ENCODE results near the gene CPNE5. TPM values are rescaled to one million over a fixed set of nuclear protein-coding genes. Genes with fewer than 3 reads are reported as not detected.

Gene CPNE5
- total RNA-seq, 1 experiment from 2014 or later, result 0.44 TPM

DNA sequence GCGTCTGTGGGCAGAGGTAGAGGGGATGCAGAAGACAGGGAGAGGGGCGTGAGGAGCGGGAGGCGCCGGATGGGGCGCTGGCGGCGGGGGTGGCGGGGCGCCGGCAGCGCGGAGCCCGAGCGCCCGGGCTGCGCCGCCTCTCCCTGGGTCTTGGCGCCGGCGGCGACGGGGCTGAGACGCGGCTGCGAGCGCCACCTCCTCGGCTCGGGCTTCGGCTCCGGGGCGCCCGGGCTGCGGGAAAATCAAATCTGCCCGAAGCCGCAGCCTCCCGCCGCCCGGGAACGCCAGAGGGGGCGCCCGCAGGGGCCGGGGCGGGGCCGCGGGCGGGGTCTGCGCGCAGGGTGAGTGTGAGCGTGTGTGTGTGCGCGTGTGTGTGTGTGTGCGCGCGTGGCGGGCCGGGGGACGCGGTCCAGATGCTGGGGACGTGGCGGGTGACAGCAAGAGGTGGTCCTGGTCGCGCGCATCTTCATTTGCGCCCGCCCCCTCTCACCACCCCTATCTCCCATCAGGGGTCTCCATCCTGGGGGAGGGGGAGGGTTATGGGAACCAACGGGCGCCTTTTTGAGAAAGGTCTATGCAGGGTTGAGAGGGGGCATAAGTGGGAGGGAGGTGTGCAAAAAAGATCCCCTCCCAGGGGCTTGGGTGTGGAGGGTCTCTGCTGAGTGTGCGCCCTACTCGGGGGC lies 646 bp upstream of the CPNE5 start:
- intact Hi-C loops (cut with micrococcal nuclease; ENCODE audit: unreplicated experiment), result loop anchor here (10.0 kb wide), 1 partner anchor 225 kb away; no protein-coding TSS in a partner anchor

GRCh38 chr6:36837686-36838085 lies 1.6 kb downstream of the CPNE5 start:
- ChIA-PET CTCF (interaction anchor here (0.6 kb wide), 2 partner anchors 70 to 714 kb away, joined by 8 read pairs; no protein-coding TSS in a partner anchor), POLR2A (no interaction called here)
- in situ Hi-C loops (cut with HindIII; ENCODE audit: low pct_unique_long_range_greater_than_20kb, low sequenced_read_pairs), result no loop called here

More for the DNA sequence above, 646 bp upstream of the CPNE5 start:
- H3K36me3 ChIP-seq (ENCODE audit: control insufficient read depth, insufficient read depth, low read length), result no peaks in the 10 kb centered on the region
- no peak overlapping the region for H3K27ac ChIP-seq (ENCODE audit: low read length)
- TF ChIP-seq TCF7L2 (IDR thresholded peaks at IDR 0.05; ENCODE audit: low read depth, low read length), result no peak
- TF ChIP-seq CTCF (IDR thresholded peaks at IDR 0.05), result peak; percentile 77; the same call in 1 of the 2 replicates
- peak; percentile 65 for ATAC-seq
- no peak for DNase-seq (ENCODE audit: low read depth, low spot score)
- no peaks in the 10 kb centered on the region for H3K9me3 ChIP-seq (ENCODE audit: control insufficient read depth, insufficient read depth, low read depth, low read length)
- no peaks in the 10 kb centered on the region; the same call in 1 of the 2 replicates for H3K27me3 ChIP-seq (ENCODE audit: control insufficient read depth, insufficient read depth, low read length)
- in situ Hi-C loops (cut with HindIII; ENCODE audit: low pct_unique_long_range_greater_than_20kb, low sequenced_read_pairs), result no loop called here
- peak overlapping the region; percentile 38 to 48 for H3K4me3 ChIP-seq (ENCODE audit: low read depth in 2 of 2, low read length in 2 of 2)
- BruUV-seq (replicated peaks), result no TSS peak
- ChIA-PET POLR2A (interaction anchor here (0.8 kb wide), 1 partner anchor 894 kb away, joined by 4 read pairs; no protein-coding TSS in a partner anchor), CTCF (no interaction called here)
- peaks cover 12% of the 10 kb centered on the region for H3K4me1 ChIP-seq (ENCODE audit: control insufficient read depth, insufficient read depth, low read length)

More at GRCh38 chr6:36837686-36838085, 1.6 kb downstream of the CPNE5 start:
- peaks cover 12% of the 10 kb centered on the region for H3K4me1 ChIP-seq (ENCODE audit: control insufficient read depth, insufficient read depth, low read length)
- BruUV-seq (replicated peaks), result no TSS peak
- DNase-seq (ENCODE audit: low read depth, low spot score), result no peak
- no peak overlapping the region for H3K27ac ChIP-seq (ENCODE audit: low read length)
- TF ChIP-seq POLR2AphosphoS5 (IDR thresholded peaks at IDR 0.05; ENCODE audit: low read depth, low read length), result no peak
- no peak for TF ChIP-seq TCF7L2 (IDR thresholded peaks at IDR 0.05; ENCODE audit: low read depth, low read length)
- TF ChIP-seq, protein P1, sequence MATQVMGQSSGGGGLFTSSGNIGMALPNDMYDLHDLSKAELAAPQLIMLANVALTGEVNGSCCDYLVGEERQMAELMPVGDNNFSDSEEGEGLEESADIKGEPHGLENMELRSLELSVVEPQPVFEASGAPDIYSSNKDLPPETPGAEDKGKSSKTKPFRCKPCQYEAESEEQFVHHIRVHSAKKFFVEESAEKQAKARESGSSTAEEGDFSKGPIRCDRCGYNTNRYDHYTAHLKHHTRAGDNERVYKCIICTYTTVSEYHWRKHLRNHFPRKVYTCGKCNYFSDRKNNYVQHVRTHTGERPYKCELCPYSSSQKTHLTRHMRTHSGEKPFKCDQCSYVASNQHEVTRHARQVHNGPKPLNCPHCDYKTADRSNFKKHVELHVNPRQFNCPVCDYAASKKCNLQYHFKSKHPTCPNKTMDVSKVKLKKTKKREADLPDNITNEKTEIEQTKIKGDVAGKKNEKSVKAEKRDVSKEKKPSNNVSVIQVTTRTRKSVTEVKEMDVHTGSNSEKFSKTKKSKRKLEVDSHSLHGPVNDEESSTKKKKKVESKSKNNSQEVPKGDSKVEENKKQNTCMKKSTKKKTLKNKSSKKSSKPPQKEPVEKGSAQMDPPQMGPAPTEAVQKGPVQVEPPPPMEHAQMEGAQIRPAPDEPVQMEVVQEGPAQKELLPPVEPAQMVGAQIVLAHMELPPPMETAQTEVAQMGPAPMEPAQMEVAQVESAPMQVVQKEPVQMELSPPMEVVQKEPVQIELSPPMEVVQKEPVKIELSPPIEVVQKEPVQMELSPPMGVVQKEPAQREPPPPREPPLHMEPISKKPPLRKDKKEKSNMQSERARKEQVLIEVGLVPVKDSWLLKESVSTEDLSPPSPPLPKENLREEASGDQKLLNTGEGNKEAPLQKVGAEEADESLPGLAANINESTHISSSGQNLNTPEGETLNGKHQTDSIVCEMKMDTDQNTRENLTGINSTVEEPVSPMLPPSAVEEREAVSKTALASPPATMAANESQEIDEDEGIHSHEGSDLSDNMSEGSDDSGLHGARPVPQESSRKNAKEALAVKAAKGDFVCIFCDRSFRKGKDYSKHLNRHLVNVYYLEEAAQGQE (IDR thresholded peaks at IDR 0.05; ENCODE audit: insufficient read depth in 1 of 2, low read depth in 2 of 2, low read length in 1 of 2), result no peak
- TF ChIP-seq CTCF (IDR thresholded peaks at IDR 0.05), result no peak
- no peak for TF ChIP-seq SIN3A (IDR thresholded peaks at IDR 0.05; ENCODE audit: borderline replicate concordance, insufficient read depth, low read depth, low read length)
- no peak for ATAC-seq
- H3K4me3 ChIP-seq (ENCODE audit: low read depth in 2 of 2, low read length in 2 of 2), result no peak overlapping the region
- H3K27me3 ChIP-seq (ENCODE audit: control insufficient read depth, insufficient read depth, low read length), result no peaks in the 10 kb centered on the region; the same call in 1 of the 2 replicates
- H3K36me3 ChIP-seq (ENCODE audit: control insufficient read depth, insufficient read depth, low read length), result no peaks in the 10 kb centered on the region
- H3K9me3 ChIP-seq (ENCODE audit: control insufficient read depth, insufficient read depth, low read depth, low read length), result no peaks in the 10 kb centered on the region
- intact Hi-C loops (cut with micrococcal nuclease; ENCODE audit: unreplicated experiment), result no loop called here

Measured in Panc1 (cell line).